ENCODE data around the gene SLC15A3.

Gene SLC15A3

GRCh38 chr11:60924906-60925853 is 26.8 kb downstream of the SLC15A3 start:
- Histone ChIP-seq H3K9me3 (ENCODE audit: control insufficient read depth in 1 of 2, low read length in 2 of 2) (no peaks in the 10 kb centered on the region), H3K4me3 (ENCODE audit: low read depth in 1 of 2, low read length in 2 of 2) (peak overlapping the region; percentile 50 to 60), H3K9ac (ENCODE audit: low read depth in 1 of 2, low read length in 2 of 2) (peak overlapping the region in 1 of 2 donors; percentile 33), H3K4me1 (ENCODE audit: control insufficient read depth in 1 of 2, insufficient read depth in 2 of 2, low read length in 2 of 2) (peaks cover 14 to 15% of the 10 kb centered on the region in 2 donors), H3K36me3 (ENCODE audit: control insufficient read depth in 1 of 2, insufficient read depth in 2 of 2, low read length in 2 of 2) (peaks cover 10 to 28% of the 10 kb centered on the region in 2 donors), H3K27ac (ENCODE audit: low read depth, low read length) (no peak overlapping the region), H3K27me3 (ENCODE audit: control insufficient read depth in 1 of 2, insufficient read depth in 2 of 2, low read length in 2 of 2) (peaks cover 11 to 27% of the 10 kb centered on the region in 2 donors)

GRCh38 chr11:60924110-60924905 is 27.7 kb downstream of the SLC15A3 start, which contains the start of gene TMEM132A:
Gene TMEM132A (plus strand): TSS chr11:60924460. CDS start chr11:60924634, 174 bp downstream.
- Histone ChIP-seq H3K9me3 (ENCODE audit: control insufficient read depth in 1 of 2, low read length in 2 of 2) (no peaks in the 10 kb centered on the region), H3K27ac (ENCODE audit: low read depth, low read length) (no peak within 1 kb of the TSS), H3K9ac (ENCODE audit: low read depth in 1 of 2, low read length in 2 of 2) (peak within 1 kb of the TSS in 1 of 2 donors; percentile 33), H3K4me3 (ENCODE audit: low read depth in 1 of 2, low read length in 2 of 2) (peak within 1 kb of the TSS; percentile 50 to 60), H3K36me3 (ENCODE audit: control insufficient read depth in 1 of 2, insufficient read depth in 2 of 2, low read length in 2 of 2) (peaks cover 10 to 35% of the 10 kb centered on the region in 2 donors), H3K27me3 (ENCODE audit: control insufficient read depth in 1 of 2, insufficient read depth in 2 of 2, low read length in 2 of 2) (peaks cover 11 to 27% of the 10 kb centered on the region in 2 donors), H3K4me1 (ENCODE audit: control insufficient read depth in 1 of 2, insufficient read depth in 2 of 2, low read length in 2 of 2) (peaks cover 14 to 15% of the 10 kb centered on the region in 2 donors)

GRCh38 chr11:60923800-60924109 is 28.2 kb downstream of the SLC15A3 start:
- H3K4me1 ChIP-seq (ENCODE audit: control insufficient read depth in 1 of 2, insufficient read depth in 2 of 2, low read length in 2 of 2): peaks cover 14 to 15% of the 10 kb centered on the region in 2 donors
- peaks cover 10 to 35% of the 10 kb centered on the region in 2 donors for H3K36me3 ChIP-seq (ENCODE audit: control insufficient read depth in 1 of 2, insufficient read depth in 2 of 2, low read length in 2 of 2)
- H3K27me3 ChIP-seq (ENCODE audit: control insufficient read depth in 1 of 2, insufficient read depth in 2 of 2, low read length in 2 of 2): peaks cover 11 to 27% of the 10 kb centered on the region in 2 donors
- H3K9ac ChIP-seq (ENCODE audit: low read depth in 1 of 2, low read length in 2 of 2): no peak overlapping the region
- H3K4me3 ChIP-seq (ENCODE audit: low read depth in 1 of 2, low read length in 2 of 2): peak overlapping the region; percentile 47 to 60
- H3K27ac ChIP-seq (ENCODE audit: low read depth, low read length): no peak overlapping the region
- no peaks in the 10 kb centered on the region for H3K9me3 ChIP-seq (ENCODE audit: control insufficient read depth in 1 of 2, low read length in 2 of 2)

- Histone ChIP-seq H3K9ac (ENCODE audit: low read depth in 1 of 2, low read length in 2 of 2) (no peak overlapping the region), H3K27me3 (ENCODE audit: control insufficient read depth in 1 of 2, insufficient read depth in 2 of 2, low read length in 2 of 2) (peaks cover 11 to 27% of the 10 kb centered on the region in 2 donors), H3K27ac (ENCODE audit: low read depth, low read length) (no peak overlapping the region), H3K4me3 (ENCODE audit: low read depth in 1 of 2, low read length in 2 of 2) (no peak overlapping the region), H3K9me3 (ENCODE audit: control insufficient read depth in 1 of 2, low read length in 2 of 2) (no peaks in the 10 kb centered on the region), H3K36me3 (ENCODE audit: control insufficient read depth in 1 of 2, insufficient read depth in 2 of 2, low read length in 2 of 2) (peaks cover 10 to 35% of the 10 kb centered on the region in 2 donors), H3K4me1 (ENCODE audit: control insufficient read depth in 1 of 2, insufficient read depth in 2 of 2, low read length in 2 of 2) (peaks cover 14 to 15% of the 10 kb centered on the region in 2 donors)
Measured at GRCh38 chr11:60923326-60923725, 28.6 kb downstream of the SLC15A3 start.

- Histone ChIP-seq H3K4me1 (ENCODE audit: control insufficient read depth in 1 of 2, insufficient read depth in 2 of 2, low read length in 2 of 2) (peaks cover 14 to 15% of the 10 kb centered on the region in 2 donors), H3K36me3 (ENCODE audit: control insufficient read depth in 1 of 2, insufficient read depth in 2 of 2, low read length in 2 of 2) (peaks cover 10 to 35% of the 10 kb centered on the region in 2 donors), H3K27me3 (ENCODE audit: control insufficient read depth in 1 of 2, insufficient read depth in 2 of 2, low read length in 2 of 2) (peaks cover 11 to 27% of the 10 kb centered on the region in 2 donors), H3K4me3 (ENCODE audit: low read depth in 1 of 2, low read length in 2 of 2) (no peak overlapping the region), H3K9ac (ENCODE audit: low read depth in 1 of 2, low read length in 2 of 2) (no peak overlapping the region), H3K9me3 (ENCODE audit: control insufficient read depth in 1 of 2, low read length in 2 of 2) (no peaks in the 10 kb centered on the region), H3K27ac (ENCODE audit: low read depth, low read length) (no peak overlapping the region)
Measured at GRCh38 chr11:60922906-60923305, 29.1 kb downstream of the SLC15A3 start.

GRCh38 chr11:60921777-60922335 is 30.1 kb downstream of the SLC15A3 start:
- peaks cover 10 to 35% of the 10 kb centered on the region in 2 donors for H3K36me3 ChIP-seq (ENCODE audit: control insufficient read depth in 1 of 2, insufficient read depth in 2 of 2, low read length in 2 of 2)
- no peaks in the 10 kb centered on the region for H3K9me3 ChIP-seq (ENCODE audit: control insufficient read depth in 1 of 2, low read length in 2 of 2)
- H3K4me3 ChIP-seq (ENCODE audit: low read depth in 1 of 2, low read length in 2 of 2): no peak overlapping the region
- peaks cover 15 to 17% of the 10 kb centered on the region in 2 donors for H3K4me1 ChIP-seq (ENCODE audit: control insufficient read depth in 1 of 2, insufficient read depth in 2 of 2, low read length in 2 of 2)
- no peak overlapping the region for H3K9ac ChIP-seq (ENCODE audit: low read depth in 1 of 2, low read length in 2 of 2)
- H3K27me3 ChIP-seq (ENCODE audit: control insufficient read depth in 1 of 2, insufficient read depth in 2 of 2, low read length in 2 of 2): peaks cover 11 to 27% of the 10 kb centered on the region in 2 donors
- H3K27ac ChIP-seq (ENCODE audit: low read depth, low read length): no peak overlapping the region

GRCh38 chr11:60921259-60921658 is 30.7 kb downstream of the SLC15A3 start:
- Histone ChIP-seq H3K4me1 (ENCODE audit: control insufficient read depth in 1 of 2, insufficient read depth in 2 of 2, low read length in 2 of 2) (peaks cover 21 to 23% of the 10 kb centered on the region in 2 donors), H3K9me3 (ENCODE audit: control insufficient read depth in 1 of 2, low read length in 2 of 2) (no peaks in the 10 kb centered on the region), H3K27me3 (ENCODE audit: control insufficient read depth in 1 of 2, insufficient read depth in 2 of 2, low read length in 2 of 2) (peaks cover 11 to 22% of the 10 kb centered on the region in 2 donors), H3K36me3 (ENCODE audit: control insufficient read depth in 1 of 2, insufficient read depth in 2 of 2, low read length in 2 of 2) (peaks cover 10 to 35% of the 10 kb centered on the region in 2 donors), H3K27ac (ENCODE audit: low read depth, low read length) (no peak overlapping the region), H3K4me3 (ENCODE audit: low read depth in 1 of 2, low read length in 2 of 2) (no peak overlapping the region), H3K9ac (ENCODE audit: low read depth in 1 of 2, low read length in 2 of 2) (no peak overlapping the region)

GRCh38 chr11:60919956-60920355 is 32.0 kb downstream of the SLC15A3 start:
- Histone ChIP-seq H3K9me3 (ENCODE audit: control insufficient read depth in 1 of 2, low read length in 2 of 2) (no peaks in the 10 kb centered on the region), H3K36me3 (ENCODE audit: control insufficient read depth in 1 of 2, insufficient read depth in 2 of 2, low read length in 2 of 2) (peaks cover 10 to 35% of the 10 kb centered on the region in 2 donors), H3K27ac (ENCODE audit: low read depth, low read length) (no peak overlapping the region), H3K4me3 (ENCODE audit: low read depth in 1 of 2, low read length in 2 of 2) (no peak overlapping the region), H3K4me1 (ENCODE audit: control insufficient read depth in 1 of 2, insufficient read depth in 2 of 2, low read length in 2 of 2) (peaks cover 23 to 30% of the 10 kb centered on the region in 2 donors), H3K9ac (ENCODE audit: low read depth in 1 of 2, low read length in 2 of 2) (no peak overlapping the region), H3K27me3 (ENCODE audit: control insufficient read depth in 1 of 2, insufficient read depth in 2 of 2, low read length in 2 of 2) (peaks cover 3 to 9% of the 10 kb centered on the region in 2 donors)

GRCh38 chr11:60919320-60919719 is 32.7 kb downstream of the SLC15A3 start:
- H3K9ac ChIP-seq (ENCODE audit: low read depth in 1 of 2, low read length in 2 of 2): no peak overlapping the region
- no peaks in the 10 kb centered on the region for H3K9me3 ChIP-seq (ENCODE audit: control insufficient read depth in 1 of 2, low read length in 2 of 2)
- no peak overlapping the region for H3K4me3 ChIP-seq (ENCODE audit: low read depth in 1 of 2, low read length in 2 of 2)
- peaks cover 10 to 35% of the 10 kb centered on the region in 2 donors for H3K36me3 ChIP-seq (ENCODE audit: control insufficient read depth in 1 of 2, insufficient read depth in 2 of 2, low read length in 2 of 2)
- H3K27me3 ChIP-seq (ENCODE audit: control insufficient read depth in 1 of 2, insufficient read depth in 2 of 2, low read length in 2 of 2): peaks cover 0 to 4% of the 10 kb centered on the region in 2 donors
- H3K4me1 ChIP-seq (ENCODE audit: control insufficient read depth in 1 of 2, insufficient read depth in 2 of 2, low read length in 2 of 2): peaks cover 19 to 31% of the 10 kb centered on the region in 2 donors
- H3K27ac ChIP-seq (ENCODE audit: low read depth, low read length): no peak overlapping the region
